ENCODE results near the gene NAA25. TPM values are rescaled to one million over a fixed set of nuclear protein-coding genes. Genes with fewer than 3 reads are reported as not detected.
A peak's percentile ranks its signal among the peaks of the same experiment; 100 is the strongest.

Gene NAA25
- total and polyA plus RNA-seq, 9 of the 15 experiments (the other 6 are each of a cell fraction or from before 2014, with no cell fraction given), result 26.6 to 59.6 (median 48.9) TPM

GRCh38 chr12:112004041-112004440, 104.5 kb downstream of the NAA25 start:
- ATAC-seq (no peak), FAIRE-seq (no peak), DNase-seq (ENCODE audit: extremely low read depth in 1 of 4, low spot score in 3 of 4) (no peak)
- intact Hi-C loops (cut with micrococcal nuclease), result no loop called here
- no peak overlapping the region for H3K9ac ChIP-seq (ENCODE audit: insufficient read depth in 1 of 2, low read depth in 2 of 2, low read length in 2 of 2)
- in situ Hi-C loops (cut with MboI), result no loop called here
- peaks cover 14% of the 10 kb centered on the region; the same call in 2 of the 3 replicates for H3K79me2 ChIP-seq (ENCODE audit: control insufficient read depth, insufficient read depth, low read length)
- no peaks in the 10 kb centered on the region for H3K9me1 ChIP-seq (ENCODE audit: control insufficient read depth, insufficient read depth, low read length)
- 89% methylated on average over 3 of the region's 3 CpGs for WGBS (ENCODE audit: insufficient coverage, low coverage, missing lambda C conversion rate)
- H3K36me3 ChIP-seq (ENCODE audit: control insufficient read depth, insufficient read depth, low read length), result peaks cover 2% of the 10 kb centered on the region; the same call in 1 of the 3 replicates
- no peaks in the 10 kb centered on the region for H3K27me3 ChIP-seq (ENCODE audit: control insufficient read depth in 2 of 2, insufficient read depth in 2 of 2, low read length in 2 of 2)
- H4K20me1 ChIP-seq (replicated peaks; ENCODE audit: control insufficient read depth, insufficient read depth, low read length), result no peaks in the 10 kb centered on the region
- H2AFZ ChIP-seq (ENCODE audit: low read depth, low read length), result no peak overlapping the region
- peaks cover 15 to 18% of the 10 kb centered on the region in 2 experiments; a peak in 3 of 5 replicates for H3K4me1 ChIP-seq (replicated peaks in 1 of 2; ENCODE audit: control insufficient read depth in 2 of 2, insufficient read depth in 2 of 2, low read length in 2 of 2)
- ChIA-PET POLR2A (interaction anchor here (1.2 to 1.4 kb wide), 2 partner anchors 9 to 10 kb away, joined by 3 read pairs; partner anchors contain the start of genes ERP29 and TMEM116), CTCF (ENCODE audit: low intra/inter-chr PET ratio) (no interaction called here)
- no peak for TF ChIP-seq KLF6 (CRISPR knock-in tag; IDR thresholded peaks at IDR 0.05; ENCODE audit: borderline replicate concordance)
- peak; percentile 75 for TF ChIP-seq ZNF121 (CRISPR knock-in tag; conservative IDR thresholded peaks at IDR 0.05)
- peak; percentile 31 for TF ChIP-seq RBM25 (IDR thresholded peaks at IDR 0.05; ENCODE audit: low read depth, low read length, severe bottlenecking)
- 0 out of 2 replicates have a peak, but pooled peaks have one; percentile 26 for TF ChIP-seq HDAC2 (IDR thresholded peaks at IDR 0.05)
- no peaks in the 10 kb centered on the region for H3K9me3 ChIP-seq (replicated peaks; ENCODE audit: control insufficient read depth, insufficient read depth, low read depth, low read length)
- H3K4me3 ChIP-seq, result no peak overlapping the region
- H3K27ac ChIP-seq (ENCODE audit: extremely low read depth, low read depth, low read length), result no peak overlapping the region
- BruUV-seq (replicated peaks), result no TSS peak
- H3K4me2 ChIP-seq (ENCODE audit: insufficient read depth, low read length), result no peak overlapping the region; the same call in 1 of the 2 replicates

GRCh38 chr12:112001576-112001975, 107.0 kb downstream of the NAA25 start:
- no peak for ATAC-seq
- H3K36me3 ChIP-seq (ENCODE audit: control insufficient read depth, insufficient read depth, low read length), result peaks cover 2% of the 10 kb centered on the region; the same call in 1 of the 3 replicates
- H3K9ac ChIP-seq (ENCODE audit: insufficient read depth in 1 of 2, low read depth in 2 of 2, low read length in 2 of 2), result no peak overlapping the region
- BruUV-seq (replicated peaks), result no TSS peak
- H2AFZ ChIP-seq (ENCODE audit: low read depth, low read length), result no peak overlapping the region
- in situ Hi-C loops (cut with MboI) (no loop called here), intact Hi-C loops (cut with micrococcal nuclease) (no loop called here)
- TF ChIP-seq ZNF586 (CRISPR knock-in tag; conservative IDR thresholded peaks at IDR 0.05) (no peak), SMARCA5 (IDR thresholded peaks at IDR 0.05) (no peak)
- peaks cover 8 to 9% of the 10 kb centered on the region in 2 experiments; a peak in 3 of 5 replicates for H3K4me1 ChIP-seq (replicated peaks in 1 of 2; ENCODE audit: control insufficient read depth in 2 of 2, insufficient read depth in 2 of 2, low read length in 2 of 2)
- ChIA-PET CTCF (ENCODE audit: low intra/inter-chr PET ratio) (no interaction called here), POLR2A (interaction anchor here (1.1 to 3.0 kb wide), 3 partner anchors 9 to 13 kb away, joined by 3 to 18 read pairs (median 7); partner anchors contain the start of genes ERP29 and TMEM116)
- no peak overlapping the region for H3K4me2 ChIP-seq (ENCODE audit: insufficient read depth, low read length)
- H3K9me1 ChIP-seq (ENCODE audit: control insufficient read depth, insufficient read depth, low read length), result no peaks in the 10 kb centered on the region
- no peaks in the 10 kb centered on the region for H3K27me3 ChIP-seq (ENCODE audit: control insufficient read depth in 2 of 2, insufficient read depth in 2 of 2, low read length in 2 of 2)
- no peak overlapping the region for H3K4me3 ChIP-seq
- no peaks in the 10 kb centered on the region for H4K20me1 ChIP-seq (replicated peaks; ENCODE audit: control insufficient read depth, insufficient read depth, low read length)
- DNase-seq (ENCODE audit: extremely low read depth in 1 of 4, low spot score in 3 of 4), result no peak
- no peaks in the 10 kb centered on the region for H3K9me3 ChIP-seq (replicated peaks; ENCODE audit: control insufficient read depth, insufficient read depth, low read depth, low read length)
- no peak for FAIRE-seq
- H3K27ac ChIP-seq (ENCODE audit: extremely low read depth, low read depth, low read length), result no peak overlapping the region
- H3K79me2 ChIP-seq (ENCODE audit: control insufficient read depth, insufficient read depth, low read length), result peaks cover 20% of the 10 kb centered on the region
